Renal cortical epithelial cell (primary cell): Measurements from ENCODE around the gene NUCKS1. TPM values are rescaled to one million over a fixed set of nuclear protein-coding genes. Genes with fewer than 3 reads are reported as not detected.

Experiments
- DNase-seq: peaks from one replicate; pipeline ENCODE4 v3.0.0-alpha.2; 2011; ENCODE audit warnings: low read depth
- total RNA-seq: library from RNA; depleted of rRNA; stranded (reverse); fragments of >200 nt; gene quantifications from 2 replicates; pipeline ENCODE4 v1.2.3, GENCODE V29; 2014

The NUCKS1 gene
- total RNA-seq, 1 donor from 2014 or later, result 120 TPM

DNA sequence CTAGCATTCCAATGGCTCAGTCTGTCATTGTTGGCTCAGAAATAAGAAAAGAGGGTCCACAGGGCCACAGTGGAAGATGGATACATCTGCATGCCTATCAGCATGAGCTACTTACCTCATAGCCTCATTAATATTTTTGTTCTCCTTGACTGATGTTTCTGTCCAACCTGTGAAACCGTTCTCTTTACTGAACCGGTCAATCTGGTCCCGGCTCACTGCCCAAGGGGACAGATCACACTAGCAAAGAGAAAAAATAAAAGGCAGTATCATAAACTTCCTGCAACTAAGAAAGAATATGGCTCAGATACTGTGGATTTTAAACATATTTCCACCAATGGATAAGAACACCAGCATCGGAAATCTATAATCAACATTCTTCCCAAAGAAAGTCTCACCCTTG, 20.6 kb upstream of the NUCKS1 start:
- DNase-seq, result no peak

DNA sequence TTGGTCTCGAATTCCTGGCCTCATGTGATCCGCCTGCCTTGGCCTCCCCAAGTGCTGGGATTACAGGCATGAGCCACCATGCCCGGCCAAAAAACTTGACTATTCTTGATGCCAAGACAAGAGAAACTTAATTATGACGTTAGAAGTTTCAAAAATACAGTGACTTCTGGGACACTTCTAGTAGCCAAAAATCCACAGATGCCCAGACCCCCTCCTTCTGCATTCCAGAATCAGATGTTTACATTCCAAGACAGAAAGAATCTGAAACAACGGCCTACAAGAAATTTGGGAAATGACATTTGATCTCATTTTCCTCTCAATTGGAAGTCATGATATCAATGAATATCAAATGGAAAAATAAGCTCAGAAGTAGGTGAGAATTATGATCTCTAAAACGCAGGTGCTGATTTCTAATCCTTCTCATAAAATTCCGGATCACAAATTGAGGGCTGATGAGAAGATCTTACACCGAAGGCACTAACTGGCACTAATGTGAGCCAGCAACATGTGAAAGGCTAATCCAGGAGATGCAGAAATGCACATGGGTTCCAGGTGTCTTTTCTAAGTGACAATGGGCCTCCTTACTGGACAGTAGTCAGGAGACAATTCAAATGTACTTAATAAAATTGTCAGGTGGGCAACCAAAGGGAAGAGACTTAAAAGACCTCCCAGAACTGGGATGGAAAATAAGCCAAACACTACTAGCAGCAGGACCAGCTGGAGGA, 19.8 kb upstream of the NUCKS1 start:
- DNase-seq, result no peak

DNA sequence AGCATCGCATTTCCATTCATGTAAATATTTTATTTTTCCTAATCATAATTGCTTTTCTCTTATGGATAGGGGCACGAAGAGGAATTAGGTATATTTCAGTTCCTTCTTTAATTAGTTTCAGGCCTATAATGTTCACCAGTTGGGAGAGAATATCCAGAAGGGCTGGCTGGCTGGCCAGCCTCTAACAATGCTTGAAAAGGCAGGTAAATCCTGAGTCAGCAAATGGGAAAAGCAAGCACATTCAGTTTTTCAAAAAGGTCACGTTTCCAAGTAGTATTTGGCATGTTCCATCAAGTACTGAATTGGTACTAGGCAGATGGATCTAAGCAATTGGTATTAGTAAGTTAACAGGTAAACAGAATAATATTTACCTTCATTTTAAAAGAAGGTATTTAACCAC, 17.3 kb upstream of the NUCKS1 start:
- no peak for DNase-seq

DNA sequence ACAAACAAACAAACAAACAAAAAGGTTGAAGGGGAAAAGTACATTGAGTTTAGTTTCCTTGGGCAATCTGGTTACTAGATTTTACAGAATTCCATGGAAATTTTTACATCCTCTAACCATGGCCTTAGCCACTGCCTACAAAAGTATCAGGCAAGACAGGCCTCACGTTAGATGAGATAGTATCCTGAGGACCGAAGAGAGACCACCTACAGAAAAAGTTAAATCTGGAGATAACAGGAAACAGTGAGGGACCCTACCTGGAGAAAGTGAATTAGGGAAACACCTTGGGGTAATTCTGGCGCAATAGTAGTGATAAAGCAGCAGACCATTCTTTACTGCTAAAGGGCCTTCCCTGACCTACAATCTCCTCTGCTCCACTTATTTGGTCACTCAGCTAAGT, 16.6 kb upstream of the NUCKS1 start:
- DNase-seq, result no peak

DNA sequence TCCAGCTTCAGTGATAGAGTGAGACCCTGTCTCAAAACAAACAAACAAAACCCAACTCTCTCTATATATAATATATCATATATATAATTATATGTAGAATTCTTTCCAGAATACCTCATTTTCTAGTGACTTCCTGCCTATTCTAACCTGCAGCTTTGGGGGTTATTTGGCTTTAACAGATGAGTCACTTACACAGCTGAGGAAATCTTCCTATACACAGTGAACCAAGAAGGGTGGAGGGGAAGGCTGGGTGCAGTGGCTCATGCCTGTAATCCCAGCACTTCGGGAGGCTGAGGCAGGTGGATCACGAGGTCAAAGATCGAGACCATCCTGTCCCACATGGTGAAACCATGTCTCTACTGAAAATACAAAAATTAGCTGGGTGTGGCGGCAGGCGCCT, 16.1 kb upstream of the NUCKS1 start:
- DNase-seq, result peak; percentile 68

DNA sequence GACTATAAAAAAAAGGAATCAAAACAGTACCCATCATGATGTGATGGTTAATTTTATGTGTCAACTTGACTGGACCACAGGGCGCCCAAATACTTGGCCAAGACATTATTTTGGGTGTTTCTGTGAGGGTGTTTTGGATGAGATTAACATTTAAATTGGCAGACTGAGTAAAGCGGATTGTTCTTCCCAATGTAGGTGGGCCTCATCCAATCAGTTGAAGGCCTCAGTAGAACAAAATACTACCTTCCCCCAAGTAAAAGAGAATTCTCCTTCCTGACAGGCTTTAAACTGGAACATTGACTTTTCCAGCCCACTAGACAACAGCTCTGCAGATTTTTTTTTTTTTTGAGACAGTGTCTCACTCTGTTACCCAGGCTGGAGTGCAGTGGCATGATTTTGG, 14.6 kb upstream of the NUCKS1 start:
- no peak for DNase-seq

DNA sequence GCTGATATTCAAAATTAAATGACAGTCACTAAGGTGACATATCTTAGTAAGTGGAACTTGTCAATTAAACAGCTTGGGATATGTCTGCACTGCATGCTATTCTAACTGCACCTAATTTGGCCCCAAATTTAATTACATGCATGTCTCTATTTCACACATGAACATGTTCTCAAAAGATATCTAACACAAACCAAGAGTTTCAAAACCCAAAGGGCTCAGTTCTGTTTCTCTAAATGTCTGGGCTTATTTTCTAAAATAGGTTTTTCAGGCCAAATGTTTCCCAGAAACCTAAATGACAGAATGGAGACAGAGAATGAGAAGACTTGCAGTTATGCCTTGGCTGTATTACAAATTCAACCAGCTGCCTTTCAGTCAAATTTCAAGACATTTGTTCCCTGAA, 14.0 kb upstream of the NUCKS1 start:
- no peak for DNase-seq

DNA sequence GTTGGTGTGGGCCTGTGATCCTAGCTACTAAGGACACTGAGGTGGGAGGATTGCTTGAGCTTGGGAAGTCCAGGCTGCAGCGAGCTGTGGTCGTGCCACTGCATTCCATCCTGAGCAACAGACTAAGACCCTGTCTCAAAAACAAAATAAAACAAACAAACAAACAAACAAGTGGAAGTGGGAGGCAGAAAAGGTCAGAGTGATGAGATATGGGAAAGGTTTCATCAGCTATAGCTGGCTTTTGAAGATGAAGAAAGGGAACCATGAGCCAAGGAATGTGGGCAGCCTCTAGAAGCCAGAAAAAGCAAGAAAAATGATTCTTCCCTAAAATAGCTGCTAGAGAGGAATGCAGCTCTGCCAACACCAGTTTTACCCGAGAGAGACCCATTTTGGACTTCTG, 10.6 kb upstream of the NUCKS1 start:
- DNase-seq, result no peak

DNA sequence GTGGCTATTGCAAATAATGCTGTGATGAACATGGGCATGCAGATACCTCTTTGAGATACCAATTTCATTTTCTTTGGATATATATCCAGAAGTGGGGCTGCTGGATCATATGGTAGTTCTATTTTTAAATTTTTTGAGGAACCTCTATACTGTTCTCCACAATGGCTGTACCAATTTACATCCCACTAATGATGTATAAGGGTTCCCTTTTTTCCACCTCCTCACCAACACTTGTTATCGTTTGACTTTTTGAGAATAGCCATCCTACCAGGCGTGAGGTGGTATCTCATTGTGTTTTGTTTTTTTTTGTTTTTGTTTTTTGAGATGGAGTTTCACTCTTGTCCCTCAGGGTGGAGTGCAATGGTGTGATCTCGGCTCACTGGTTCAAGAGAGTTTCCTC, 6.6 kb upstream of the NUCKS1 start:
- DNase-seq, result no peak

DNA sequence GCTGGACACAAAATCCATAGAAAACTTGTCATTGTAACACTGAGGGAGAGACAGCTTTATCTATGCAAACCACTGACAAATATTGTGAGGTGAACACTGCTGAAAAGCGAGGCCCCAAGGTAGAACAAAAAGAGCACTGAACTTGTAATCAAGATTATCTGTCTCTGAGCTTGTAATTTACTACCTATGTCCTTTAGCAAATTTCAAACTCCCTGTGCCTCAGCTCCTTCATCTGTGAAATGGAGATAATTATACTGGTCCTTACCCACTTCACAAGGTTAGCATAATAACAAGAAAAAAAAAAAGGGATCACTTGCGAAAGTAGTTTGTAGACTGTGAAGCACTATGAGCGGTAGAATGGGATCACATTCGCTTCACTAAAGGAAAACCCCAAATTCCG, 4.9 kb upstream of the NUCKS1 start:
- no peak for DNase-seq

DNA sequence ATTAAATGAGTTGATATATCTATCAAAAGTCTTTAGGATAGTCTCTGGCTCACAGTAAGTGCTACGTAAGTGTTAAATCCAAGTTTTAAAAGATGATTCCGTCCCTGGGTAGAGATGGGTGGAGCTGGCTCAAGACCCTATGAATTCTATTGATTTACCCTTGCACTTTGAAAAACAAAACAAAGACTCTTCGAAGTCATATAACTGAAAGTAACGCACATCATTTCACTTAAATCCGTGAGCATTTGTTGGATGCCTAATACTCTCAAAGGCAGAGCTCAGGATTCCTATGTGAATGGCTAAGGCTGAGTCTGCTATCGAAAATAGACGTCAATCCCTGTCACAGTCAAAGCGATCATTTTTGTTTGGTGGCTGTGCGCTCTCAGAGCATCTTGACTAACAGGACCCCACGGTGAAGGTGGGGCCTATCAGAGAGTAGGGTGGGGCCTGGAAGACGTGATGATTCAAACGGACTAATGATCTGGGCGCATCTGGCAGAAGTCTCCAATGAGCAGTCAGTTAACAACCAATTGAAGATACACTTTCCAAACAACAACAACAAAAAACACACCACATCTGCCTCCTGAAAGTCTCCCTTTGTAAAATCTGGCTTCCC, 1.2 kb upstream of the NUCKS1 start:
- no peak for DNase-seq

DNA sequence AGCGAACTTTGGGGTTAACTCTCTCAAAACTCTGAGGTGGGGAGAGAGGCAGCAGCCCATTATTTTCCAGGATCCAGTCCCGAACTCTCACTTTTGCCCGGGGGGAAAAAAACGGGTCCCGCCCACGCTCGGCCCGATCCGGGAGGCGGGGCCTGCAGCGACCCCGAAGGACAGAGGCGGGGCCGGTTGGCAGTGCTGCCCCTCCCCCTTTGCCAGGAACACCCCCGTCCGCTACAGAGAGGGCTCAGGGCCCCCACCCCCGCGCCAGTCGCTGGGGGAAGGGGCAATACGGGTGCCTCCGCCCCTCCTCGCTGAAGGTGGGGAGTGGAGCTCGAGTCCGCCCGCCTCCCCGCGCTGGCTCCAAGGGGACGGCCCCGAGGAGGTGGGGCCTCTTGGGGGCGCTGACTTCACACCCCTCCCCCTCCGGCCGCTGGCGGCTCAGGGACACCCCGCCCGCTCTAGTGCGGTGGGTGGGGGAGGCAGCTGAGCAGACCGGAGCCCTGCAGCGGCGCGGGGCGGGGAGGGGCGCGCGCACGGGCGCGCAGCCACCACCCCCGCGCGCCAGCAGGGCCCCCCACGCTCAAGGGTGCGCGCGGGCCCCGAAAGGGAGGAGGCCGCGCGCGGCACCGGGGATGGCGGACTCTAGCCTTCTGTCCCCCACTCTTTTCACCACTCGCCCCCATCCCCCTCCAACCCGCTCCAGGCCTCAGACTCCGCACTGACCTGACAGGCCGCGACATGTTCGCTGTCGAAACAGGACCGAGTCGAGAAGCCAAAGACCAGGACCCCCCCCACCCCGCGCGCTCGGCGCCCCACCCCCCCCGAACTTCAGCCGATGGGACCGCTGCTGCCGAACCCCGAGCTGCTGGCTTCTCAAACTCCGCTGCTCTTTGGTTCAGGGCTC, 496 bp downstream of the NUCKS1 start:
- DNase-seq, result peak; percentile 81

DNA sequence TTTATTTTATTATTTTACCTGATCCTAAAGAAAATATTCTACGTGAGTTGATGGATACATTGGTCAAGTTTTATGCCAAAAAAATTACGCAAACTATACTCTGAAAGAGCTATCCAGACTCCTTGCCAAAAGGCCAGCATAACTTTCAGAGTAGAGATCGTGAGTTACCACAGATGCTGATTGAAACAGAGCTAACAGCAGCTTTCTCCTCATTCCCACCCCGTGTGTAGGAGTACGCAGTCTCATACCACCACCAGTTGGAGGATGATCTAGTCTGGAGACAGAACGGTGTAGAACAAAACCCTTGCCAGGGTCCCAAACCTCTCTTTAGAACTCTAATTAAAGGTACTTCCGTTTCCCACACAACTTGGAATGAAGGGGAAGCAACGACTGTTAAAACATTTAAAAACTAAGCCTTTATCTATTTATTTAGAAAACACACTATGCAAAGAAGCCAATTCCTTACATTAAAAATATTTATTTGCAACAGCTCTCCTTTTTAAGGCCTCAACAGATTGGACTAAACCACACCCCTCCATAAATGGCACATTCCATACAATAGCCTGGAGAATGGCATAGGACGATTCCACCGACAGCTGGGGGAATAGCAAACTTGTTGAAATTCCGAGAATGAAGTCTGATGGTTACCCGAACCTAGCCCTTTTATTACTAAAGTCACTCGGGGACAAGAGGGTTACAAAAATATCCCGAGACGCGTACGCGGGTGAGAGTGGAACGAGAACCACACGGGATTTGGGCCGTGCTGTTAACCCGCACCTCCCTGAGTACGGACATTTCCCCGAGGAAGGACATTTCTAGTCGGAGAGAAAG, 1.4 kb downstream of the NUCKS1 start:
- peak; percentile 60 for DNase-seq

DNA sequence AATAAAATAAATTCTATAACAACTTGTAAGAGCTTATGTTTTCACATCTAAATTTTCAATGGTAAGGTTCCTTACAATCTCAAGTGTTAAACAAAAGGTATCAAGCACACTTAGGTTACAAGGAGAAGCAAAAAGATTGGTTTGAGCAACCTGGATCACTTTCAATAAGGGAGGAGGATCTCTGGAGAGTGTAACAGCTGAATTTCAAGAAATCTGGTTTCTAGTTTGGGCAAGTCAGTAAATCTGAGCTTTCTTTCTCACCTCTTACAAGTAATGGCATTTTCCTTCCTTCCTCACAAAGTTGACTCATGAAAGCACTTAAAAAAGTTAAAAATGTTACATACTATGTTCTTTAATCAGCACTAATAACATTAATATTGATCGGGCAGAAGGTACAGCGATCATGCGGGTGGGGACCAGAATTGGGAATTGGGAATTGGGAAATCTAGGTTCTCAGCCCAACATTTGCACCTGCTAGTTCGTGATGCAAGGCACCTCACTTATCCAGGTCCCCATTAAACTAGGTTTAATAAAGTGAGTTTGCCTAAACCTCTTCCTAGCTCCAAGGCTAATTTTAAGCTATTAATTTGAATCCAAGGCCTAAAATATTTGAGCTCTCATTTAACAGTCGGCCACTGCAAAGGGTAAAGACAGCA, 3.1 kb downstream of the NUCKS1 start:
- DNase-seq, result peak; percentile 8

DNA sequence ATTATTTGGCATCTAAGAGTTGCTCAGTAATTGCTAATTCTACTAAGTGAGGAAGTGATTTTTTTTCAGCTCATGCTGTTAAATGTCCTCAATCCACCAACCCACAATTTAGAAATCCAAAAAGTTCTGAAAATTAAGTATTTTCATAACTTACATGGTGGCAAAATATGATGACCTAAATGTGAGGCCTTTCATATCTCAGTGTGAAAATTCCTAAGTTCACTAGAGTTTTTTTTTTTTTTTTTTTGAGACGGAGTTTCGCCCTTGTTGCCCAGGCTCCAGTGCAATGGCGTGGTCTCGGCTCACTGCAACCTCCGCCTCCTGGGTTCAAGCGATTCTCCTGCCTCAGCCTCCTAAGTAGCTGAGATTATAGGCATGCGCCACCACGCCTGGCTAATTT, 5.6 kb downstream of the NUCKS1 start:
- DNase-seq, result no peak

DNA sequence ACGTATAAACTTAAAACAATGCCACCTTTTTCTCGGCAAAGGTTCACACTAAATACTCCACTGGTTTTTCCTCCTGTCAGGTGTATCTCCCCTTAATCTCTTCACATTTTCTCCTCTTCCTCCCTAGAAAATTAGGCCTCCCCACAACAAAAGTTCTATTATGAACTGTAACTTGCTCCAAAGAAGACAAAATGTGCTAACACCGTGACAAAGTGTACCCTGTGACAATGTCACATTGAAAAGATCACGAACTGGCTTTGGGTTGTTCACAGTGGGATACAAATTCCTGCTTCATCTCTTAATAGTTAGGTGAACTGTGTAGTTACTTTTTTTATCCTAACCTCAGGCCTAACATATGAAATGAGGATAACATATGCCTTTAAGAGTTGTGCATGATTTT, 6.0 kb downstream of the NUCKS1 start:
- no peak for DNase-seq

DNA sequence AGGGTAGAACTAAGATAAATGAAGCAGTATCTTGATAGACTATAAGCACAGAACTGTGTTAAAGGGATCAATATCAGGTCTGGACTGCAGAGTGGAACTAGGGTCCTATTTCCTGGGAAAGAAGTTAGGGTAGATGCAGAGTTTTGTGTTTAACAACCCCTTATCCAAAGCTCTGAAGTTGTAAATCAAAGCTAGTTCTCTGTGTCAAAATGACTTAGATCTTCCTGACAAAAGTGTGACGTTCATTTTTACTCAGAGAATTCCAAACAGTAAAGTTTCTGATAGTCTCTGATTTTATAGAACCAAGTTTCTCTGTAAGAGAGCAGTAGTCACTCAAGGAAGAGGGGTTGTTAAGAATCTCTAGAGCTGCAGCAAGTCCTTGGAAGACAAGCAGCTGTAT, 8.3 kb downstream of the NUCKS1 start:
- no peak for DNase-seq

DNA sequence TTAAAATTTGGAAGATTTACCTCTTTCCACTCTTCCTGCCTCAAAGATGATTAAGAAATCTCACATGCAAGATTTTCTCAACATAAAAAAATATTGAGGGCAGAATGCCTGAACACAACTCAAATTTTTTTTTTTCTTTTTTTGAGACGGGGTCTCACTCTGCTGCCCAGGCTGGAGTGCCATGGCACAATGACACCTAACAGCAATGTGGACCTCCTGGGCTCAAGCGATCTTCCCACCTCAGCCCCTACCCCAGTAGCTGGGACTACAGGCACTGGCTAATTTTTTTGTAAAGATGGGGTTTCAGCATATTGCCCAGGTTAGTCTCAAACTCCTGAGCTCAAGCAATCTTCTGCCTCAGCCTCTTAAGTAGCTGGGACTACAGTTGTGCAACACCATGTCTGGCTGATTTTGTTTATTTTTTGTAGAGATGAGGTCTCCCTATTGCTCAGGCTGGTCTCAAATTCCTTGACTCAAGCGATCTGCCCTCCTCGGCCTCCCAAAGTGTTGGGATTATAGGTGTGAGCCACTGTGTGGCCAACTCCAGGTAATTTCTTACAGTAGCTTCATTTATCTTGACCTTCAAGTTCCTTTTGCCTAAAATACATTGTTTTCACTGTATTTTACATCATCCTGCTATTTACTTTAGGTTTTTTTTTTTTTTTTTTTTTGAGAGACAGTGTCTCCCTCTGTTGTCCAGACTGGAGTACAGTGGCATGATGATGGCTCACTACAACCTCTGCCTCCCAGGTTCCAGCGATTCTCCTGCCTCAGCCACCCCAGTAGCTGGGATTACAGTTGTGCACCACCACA, 10.4 kb downstream of the NUCKS1 start:
- peak; percentile 53 for DNase-seq

DNA sequence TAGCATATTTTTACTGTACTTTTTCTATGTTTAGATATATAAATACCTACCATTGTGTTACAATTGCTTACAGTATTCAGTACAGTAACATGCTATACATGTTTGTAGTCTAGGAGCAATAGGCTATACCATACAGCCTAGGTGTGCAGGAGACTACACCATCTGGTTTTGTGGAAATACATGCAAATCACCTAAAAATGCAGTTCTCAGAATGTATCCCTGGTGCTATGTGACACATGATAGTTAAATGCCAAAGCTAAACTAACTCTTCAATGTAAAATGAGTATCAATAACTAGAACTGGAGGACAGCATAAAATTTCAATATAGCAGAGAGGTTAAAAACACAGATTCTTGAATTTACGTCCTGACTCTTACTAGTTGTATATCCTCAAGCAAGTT, 14.8 kb downstream of the NUCKS1 start:
- no peak for DNase-seq

DNA sequence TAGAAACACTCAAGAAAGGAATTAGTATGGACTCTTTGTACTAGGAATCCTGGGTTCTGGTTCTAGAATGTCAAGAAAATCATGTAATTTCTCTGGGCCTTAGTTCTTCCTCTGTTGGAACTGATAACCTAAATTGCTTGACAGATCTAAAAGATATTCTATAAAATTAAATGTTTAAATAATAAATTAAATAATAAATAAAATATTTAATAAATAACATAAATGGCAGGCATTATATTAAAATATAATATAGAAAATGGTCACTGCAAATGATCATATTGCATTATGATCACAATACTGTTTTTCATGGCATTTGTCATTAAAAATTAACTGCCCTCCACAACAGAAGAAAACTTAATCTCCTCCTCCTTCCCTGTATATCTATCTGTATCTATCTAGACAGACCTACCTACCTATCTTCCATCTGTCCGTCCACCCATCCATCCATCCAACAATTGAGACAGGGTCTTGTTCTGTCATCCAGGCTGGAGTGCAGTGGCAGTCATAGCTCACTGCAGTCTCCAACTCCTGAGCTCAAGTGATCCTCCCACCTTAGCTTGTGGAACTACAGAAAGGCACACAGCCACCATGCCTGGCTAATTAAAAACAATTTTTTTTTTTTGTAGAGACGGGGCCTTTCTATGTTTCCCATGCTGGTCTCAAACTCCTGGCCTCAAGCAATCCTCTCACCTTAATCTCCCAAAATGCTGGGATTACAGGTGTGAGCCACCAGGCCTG, 16.4 kb downstream of the NUCKS1 start:
- no peak for DNase-seq
